H9 (cell line): Measurements from ENCODE around the gene ACTL7B. TPM values are rescaled to one million over a fixed set of nuclear protein-coding genes. Genes with fewer than 3 reads are reported as not detected.
A peak's percentile ranks its signal among the peaks of the same experiment; 100 is the strongest.

ENCODE experiments used
- DNase-seq: peaks from one replicate; pipeline ENCODE4 v3.0.0-alpha.2; 2017
- H2AFZ ChIP-seq: one replicate; pipeline ENCODE4 v1.6.1; 2013; ENCODE audit warnings: mild to moderate bottlenecking, low read length, control low read depth, moderate library complexity
- H2AK5ac ChIP-seq: 2 replicates; pipeline ENCODE4 v1.6.1; 2013; ENCODE audit warnings: low read length, control low read depth, mixed read lengths; ENCODE audit not compliant: insufficient read length
- H2BK120ac ChIP-seq: one replicate; pipeline ENCODE4 v1.6.1; 2013; ENCODE audit warnings: low read depth, mild to moderate bottlenecking, low read length, control low read depth, inconsistent platforms; ENCODE audit not compliant: poor library complexity, severe bottlenecking
- H2BK12ac ChIP-seq: 2 replicates; pipeline ENCODE4 v1.6.1; 2013; ENCODE audit warnings: low read length, control low read depth, mixed read lengths, low read depth; ENCODE audit not compliant: insufficient read length
- H2BK15ac ChIP-seq: 2 replicates; pipeline ENCODE4 v1.6.1; 2013; ENCODE audit warnings: low read depth, low read length, control low read depth
- H2BK20ac ChIP-seq: one replicate; pipeline ENCODE4 v1.6.1; 2013; ENCODE audit warnings: low read depth, mild to moderate bottlenecking, low read length, control low read depth, inconsistent platforms; ENCODE audit not compliant: poor library complexity, severe bottlenecking
- H2BK5ac ChIP-seq: 2 replicates; pipeline ENCODE4 v1.6.1; 2013; ENCODE audit warnings: low read length, control low read depth, mixed read lengths; ENCODE audit not compliant: insufficient read length
- H3K14ac ChIP-seq: 2 replicates; pipeline ENCODE4 v1.6.1; 2013; ENCODE audit warnings: low read length, control low read depth; ENCODE audit not compliant: insufficient read depth
- H3K18ac ChIP-seq: 2 replicates; pipeline ENCODE4 v1.6.1; 2013; ENCODE audit warnings: low read depth, mild to moderate bottlenecking, mixed read lengths, low read length, control low read depth; ENCODE audit not compliant: insufficient read length
- H3K23ac ChIP-seq: 2 replicates; pipeline ENCODE4 v1.6.1; 2013; ENCODE audit warnings: low read length, control low read depth, mixed read lengths, low read depth; ENCODE audit not compliant: insufficient read length
- H3K23me2 ChIP-seq: 2 replicates; pipeline ENCODE4 v1.6.1; 2013; ENCODE audit warnings: low read depth, mild to moderate bottlenecking, mixed read lengths, low read length, control low read depth; ENCODE audit not compliant: insufficient read length, poor library complexity, severe bottlenecking
- H3K27ac ChIP-seq: 2 replicates; pipeline ENCODE4 v1.5.1; 2013; ENCODE audit warnings: low read length, control low read depth, mixed read lengths, low read depth; ENCODE audit not compliant: insufficient read length
- H3K27me3 ChIP-seq: 2 replicates; pipeline ENCODE4 v1.6.1; 2013; ENCODE audit warnings: low read length, control low read depth, inconsistent platforms; ENCODE audit not compliant: insufficient read depth
- H3K4ac ChIP-seq: 2 replicates; pipeline ENCODE4 v1.6.1; 2013; ENCODE audit warnings: low read depth, mild to moderate bottlenecking, control low read depth, inconsistent platforms, low read length, moderate library complexity
- H3K4me1 ChIP-seq: 2 replicates; pipeline ENCODE4 v1.6.1; 2013; ENCODE audit warnings: low read length, control low read depth, inconsistent platforms; ENCODE audit not compliant: insufficient read depth
- H3K4me2 ChIP-seq: 2 replicates; pipeline ENCODE4 v1.6.1; 2013; ENCODE audit warnings: low read length, control low read depth, mixed read lengths; ENCODE audit not compliant: insufficient read length, insufficient read depth
- H3K56ac ChIP-seq: 2 replicates; pipeline ENCODE4 v1.6.1; 2013; ENCODE audit warnings: low read depth, mild to moderate bottlenecking, mixed read lengths, low read length, control low read depth; ENCODE audit not compliant: insufficient read length
- H3K79me1 ChIP-seq: 2 replicates; pipeline ENCODE4 v1.6.1; 2013; ENCODE audit warnings: low read depth, mild to moderate bottlenecking, moderate library complexity, low read length, control low read depth, inconsistent platforms; ENCODE audit not compliant: insufficient read depth, poor library complexity, severe bottlenecking
- H3K79me2 ChIP-seq: 2 replicates; pipeline ENCODE4 v1.6.1; 2013; ENCODE audit warnings: low read length, control low read depth, inconsistent platforms; ENCODE audit not compliant: insufficient read depth
- H3K9ac ChIP-seq: 2 replicates; pipeline ENCODE4 v1.6.1; 2013; ENCODE audit warnings: low read length, control low read depth, mixed read lengths; ENCODE audit not compliant: insufficient read length; ENCODE audit errors: extremely low read depth
- H3K9me3 ChIP-seq: one replicate; pipeline ENCODE4 v1.6.1; 2013; ENCODE audit warnings: low read depth, low read length, inconsistent platforms; ENCODE audit not compliant: control insufficient read depth
- H3T11ph ChIP-seq: one replicate; pipeline ENCODE4 v1.6.1; 2013; ENCODE audit warnings: mild to moderate bottlenecking, low read length, control low read depth, inconsistent platforms
- H4K20me1 ChIP-seq: one replicate; pipeline ENCODE4 v1.6.1; 2013; ENCODE audit not compliant: control insufficient read depth, insufficient read length, insufficient read depth
- H4K5ac ChIP-seq: 2 replicates; pipeline ENCODE4 v1.6.1; 2013; ENCODE audit warnings: low read depth, mild to moderate bottlenecking, mixed read lengths, low read length, control low read depth; ENCODE audit not compliant: insufficient read length
- H4K8ac ChIP-seq: replicated peaks from 2 replicates; pipeline ENCODE4 v1.6.1; 2013; ENCODE audit warnings: low read length, control low read depth, mixed read lengths, low read depth; ENCODE audit not compliant: insufficient read length
- H4K91ac ChIP-seq: 2 replicates; pipeline ENCODE4 v1.6.1; 2013; ENCODE audit warnings: low read depth, mild to moderate bottlenecking, moderate library complexity, mixed read lengths, low read length, control low read depth; ENCODE audit not compliant: insufficient read length
- H3K27ac Mint-ChIP-seq, 3 experiments: 2 replicates in 2 of 3; 3 replicates in 1 of 3; pipeline ENCODE4 v1.8.0; 2020 to 2021; ENCODE audit warnings: mixed read lengths in 3 of 3, mild to moderate bottlenecking in 1 of 3, moderate library complexity in 1 of 3
- H3K27me3 Mint-ChIP-seq: 2 replicates; pipeline ENCODE4 v1.8.0; 2021; ENCODE audit warnings: low read depth, mild to moderate bottlenecking, moderate library complexity, mixed read lengths
- H3K36me3 Mint-ChIP-seq, 3 experiments: 2 replicates in 2 of 3; 3 replicates in 1 of 3; pipeline ENCODE4 v1.8.0; 2020 to 2021; ENCODE audit warnings: low read depth in 3 of 3, mixed read lengths in 3 of 3; ENCODE audit not compliant: insufficient read depth in 1 of 3
- H3K4me1 Mint-ChIP-seq, 2 experiments: 2 replicates each; pipeline ENCODE4 v1.8.0; 2020; ENCODE audit warnings: mixed read lengths in 2 of 2
- H3K4me3 Mint-ChIP-seq, 2 experiments: 2 replicates in 1 of 2; 3 replicates in 1 of 2; pipeline ENCODE4 v1.8.0; 2020 to 2021; ENCODE audit warnings: mild to moderate bottlenecking in 2 of 2, mixed read lengths in 2 of 2, moderate library complexity in 1 of 2
- H3K9me3 Mint-ChIP-seq, 2 experiments: 2 replicates in 1 of 2; 3 replicates in 1 of 2; pipeline ENCODE4 v1.8.0; 2020; ENCODE audit warnings: mild to moderate bottlenecking in 2 of 2, mixed read lengths in 2 of 2, moderate library complexity in 1 of 2
- WGBS: extraction: QIAGEN DNeasy Blood & Tissue Kit; methylation state at CpG from one replicate; pipeline ENCODE4 v1.1.7; 2013; ENCODE audit warnings: missing lambda C conversion rate, low lambda C conversion rate, mixed read lengths; ENCODE audit not compliant: insufficient read length; ENCODE audit errors: extremely low coverage; 5-methylcytosine and 5-hydroxymethylcytosine counted together
- total RNA-seq: library from RNA; stranded (reverse); gene quantifications from 2 replicates; pipeline ENCODE4 v1.2.1, GENCODE V29; 2021
- TF ChIP-seq, protein P1 (sequence below): fragments of 200-600 bp; sonication (generic); conservative IDR thresholded peaks from 3 replicates; pipeline ENCODE4 v1.8.0; 2021; ENCODE audit warnings: antibody characterized with exemption, mild to moderate bottlenecking

Gene ACTL7B
- total RNA-seq, 1 experiment from 2014 or later, result 0.09 TPM

DNA sequence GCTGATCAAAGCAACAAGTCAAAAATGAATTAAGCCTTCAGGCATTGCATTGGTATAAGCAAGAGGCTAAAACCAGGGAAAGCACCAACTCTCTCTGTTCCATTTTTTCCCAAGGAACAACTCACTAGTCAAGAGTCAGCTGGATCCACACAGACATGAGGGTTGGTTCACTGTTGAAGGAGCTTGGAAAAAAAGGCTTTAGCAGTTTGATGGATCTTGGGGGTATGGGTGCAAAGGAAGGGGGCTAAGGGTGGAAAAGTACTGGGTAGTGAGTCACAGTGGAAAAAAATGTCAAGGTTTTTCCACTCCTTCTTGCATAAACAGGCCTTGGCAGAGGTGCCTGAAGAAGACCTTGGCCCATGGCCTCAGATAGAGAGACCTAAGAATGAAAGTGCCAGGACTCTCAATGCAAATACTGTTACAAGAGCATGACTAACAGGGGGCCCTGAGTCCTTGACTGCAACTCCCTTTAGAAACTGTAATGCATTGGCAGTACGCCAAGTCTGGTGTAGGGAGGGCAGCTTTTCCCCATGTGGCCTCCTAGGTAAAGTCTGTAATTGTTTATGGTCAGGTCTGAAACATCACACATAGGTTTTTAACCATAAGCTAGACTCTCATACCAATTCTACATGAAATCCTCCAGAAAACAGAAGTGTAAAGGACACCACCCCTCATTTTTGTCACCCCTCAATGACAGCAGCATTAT, 30.0 kb upstream of the ACTL7B start:
- H4K20me1 ChIP-seq, result no peaks in the 10 kb centered on the region
- H3K4me1 ChIP-seq, result no peaks in the 10 kb centered on the region
- no peak overlapping the region for H4K5ac ChIP-seq
- no peak overlapping the region for H2BK20ac ChIP-seq
- Mint-ChIP-seq H3K4me1 (no peaks in the 10 kb centered on the region), H3K9me3 (no peaks in the 10 kb centered on the region), H3K27me3 (no peaks in the 10 kb centered on the region), H3K4me3 (no peak overlapping the region), H3K36me3 (peaks cover 3 to 35% (median 15%) of the 10 kb centered on the region in 3 experiments; a peak in 5 of 7 replicates), H3K27ac (peak overlapping the region in 1 of 3 experiments; percentile 25; a peak in 1 of 7 replicates)
- TF ChIP-seq, protein P1, sequence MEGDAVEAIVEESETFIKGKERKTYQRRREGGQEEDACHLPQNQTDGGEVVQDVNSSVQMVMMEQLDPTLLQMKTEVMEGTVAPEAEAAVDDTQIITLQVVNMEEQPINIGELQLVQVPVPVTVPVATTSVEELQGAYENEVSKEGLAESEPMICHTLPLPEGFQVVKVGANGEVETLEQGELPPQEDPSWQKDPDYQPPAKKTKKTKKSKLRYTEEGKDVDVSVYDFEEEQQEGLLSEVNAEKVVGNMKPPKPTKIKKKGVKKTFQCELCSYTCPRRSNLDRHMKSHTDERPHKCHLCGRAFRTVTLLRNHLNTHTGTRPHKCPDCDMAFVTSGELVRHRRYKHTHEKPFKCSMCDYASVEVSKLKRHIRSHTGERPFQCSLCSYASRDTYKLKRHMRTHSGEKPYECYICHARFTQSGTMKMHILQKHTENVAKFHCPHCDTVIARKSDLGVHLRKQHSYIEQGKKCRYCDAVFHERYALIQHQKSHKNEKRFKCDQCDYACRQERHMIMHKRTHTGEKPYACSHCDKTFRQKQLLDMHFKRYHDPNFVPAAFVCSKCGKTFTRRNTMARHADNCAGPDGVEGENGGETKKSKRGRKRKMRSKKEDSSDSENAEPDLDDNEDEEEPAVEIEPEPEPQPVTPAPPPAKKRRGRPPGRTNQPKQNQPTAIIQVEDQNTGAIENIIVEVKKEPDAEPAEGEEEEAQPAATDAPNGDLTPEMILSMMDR, result no peak
- no peaks in the 10 kb centered on the region for H3K9me3 ChIP-seq
- no peak overlapping the region for H2BK5ac ChIP-seq
- H3K27me3 ChIP-seq, result no peaks in the 10 kb centered on the region
- no peak overlapping the region for H3K18ac ChIP-seq
- H3K14ac ChIP-seq, result no peak overlapping the region
- H3K4ac ChIP-seq, result no peak overlapping the region
- H4K8ac ChIP-seq, result no peak overlapping the region
- H2AK5ac ChIP-seq, result no peak overlapping the region
- no peak overlapping the region for H3K23ac ChIP-seq
- H3K9ac ChIP-seq, result no peak overlapping the region
- H3K79me1 ChIP-seq, result no peaks in the 10 kb centered on the region
- no peak overlapping the region for H2BK12ac ChIP-seq
- no peak overlapping the region for H2BK120ac ChIP-seq
- H2BK15ac ChIP-seq, result no peak overlapping the region
- no peak overlapping the region for H4K91ac ChIP-seq
- H3K79me2 ChIP-seq, result no peaks in the 10 kb centered on the region
- no peak overlapping the region for H3K56ac ChIP-seq
- no CpG with 5 or more reads among the region's 1 CpG for WGBS
- H3K4me2 ChIP-seq, result no peak overlapping the region
- no peak overlapping the region for H3T11ph ChIP-seq
- DNase-seq, result no peak
- H3K27ac ChIP-seq, result no peak overlapping the region
- no peak overlapping the region for H2AFZ ChIP-seq
- no peaks in the 10 kb centered on the region for H3K23me2 ChIP-seq
